Upper lobe of right lung (tissue), 1 donor: ENCODE data around the gene FHOD3. TPM values are rescaled to one million over a fixed set of nuclear protein-coding genes. Genes with fewer than 3 reads are reported as not detected.
"Not testable (repeated sequence)": the region's sequence is repeated elsewhere in the genome, so short reads cannot be mapped to it uniquely, and the experiment has no call there.

Experiments
- ATAC-seq: fragments of 200-7000 bp; cut with Tn5 transposase; one replicate; pipeline ENCODE4 v1.9.1; 2020; ENCODE audit warnings: mild to moderate bottlenecking, moderate library complexity
- DNase-seq: peaks from one replicate; pipeline ENCODE4 v3.0.0-alpha.2; 2020
- H3K27ac ChIP-seq: fragments of 200-600 bp; one replicate; pipeline ENCODE4 v1.8.0; 2022
- H3K27me3 ChIP-seq: fragments of 200-600 bp; one replicate; pipeline ENCODE4 v1.8.0; 2022; ENCODE audit warnings: mild to moderate bottlenecking
- H3K36me3 ChIP-seq: fragments of 200-600 bp; one replicate; pipeline ENCODE4 v1.8.0; 2022
- H3K4me1 ChIP-seq: fragments of 200-600 bp; one replicate; pipeline ENCODE4 v1.8.0; 2022
- H3K4me3 ChIP-seq: fragments of 200-600 bp; one replicate; pipeline ENCODE4 v1.8.0; 2022; ENCODE audit warnings: mild to moderate bottlenecking
- H3K9me3 ChIP-seq: fragments of 200-600 bp; one replicate; pipeline ENCODE4 v1.8.0; 2022
- CTCF ChIP-seq: fragments of 200-600 bp; IDR thresholded peaks from one replicate; pipeline ENCODE4 v1.8.0; 2022; ENCODE audit warnings: antibody characterized with exemption
- intact Hi-C: fragments of 100-400 bp; cut with DNase I; formaldehyde crosslinking; loops from one replicate; pipeline ENCODE4 v1.11.0; 2022
- total RNA-seq: library from RNA; stranded (reverse); fragmentation: NEBNext Ultra II Directional; extraction: Animal tissue kit (Norgen Biotek cat#: 25700); gene quantifications from one replicate; pipeline ENCODE4 v1.2.1, GENCODE V29; 2021
- donor health status: DM: no; HTN: yes; CAD: no; lungs with severe emphysema.

Gene FHOD3
- total RNA-seq, 1 donor from 2014 or later = 1.9 TPM

GRCh38 chr18:36757991-36758390 is 460.5 kb downstream of the FHOD3 start:
- Histone ChIP-seq H3K4me1 (peaks cover 7% of the 10 kb centered on the region), H3K27me3 (no peaks in the 10 kb centered on the region), H3K4me3 (no peak overlapping the region), H3K9me3 (no peaks in the 10 kb centered on the region), H3K27ac (no peak overlapping the region), H3K36me3 (no peaks in the 10 kb centered on the region)
- no peak for TF ChIP-seq CTCF
- no peak for ATAC-seq
- no peak for DNase-seq
- intact Hi-C loops = no loop called here

- peak; percentile 51 for DNase-seq
- intact Hi-C loops = no loop called here
Measured at GRCh38 chr18:36758623-36759022, 461.1 kb downstream of the FHOD3 start.

GRCh38 chr18:36759167-36759776 is 461.8 kb downstream of the FHOD3 start:
- intact Hi-C loops = no loop called here
- peak; percentile 24 for ATAC-seq
- Histone ChIP-seq H3K27ac (no peak overlapping the region), H3K27me3 (no peaks in the 10 kb centered on the region), H3K4me1 (peaks cover 7% of the 10 kb centered on the region), H3K9me3 (no peaks in the 10 kb centered on the region), H3K4me3 (no peak overlapping the region), H3K36me3 (no peaks in the 10 kb centered on the region)
- DNase-seq = peak; percentile 37
- TF ChIP-seq CTCF = no peak

More at GRCh38 chr18:36758623-36759022, 461.1 kb downstream of the FHOD3 start:
- Histone ChIP-seq H3K4me3 (no peak overlapping the region), H3K27me3 (no peaks in the 10 kb centered on the region), H3K9me3 (no peaks in the 10 kb centered on the region), H3K36me3 (no peaks in the 10 kb centered on the region), H3K27ac (no peak overlapping the region), H3K4me1 (peaks cover 7% of the 10 kb centered on the region)
- TF ChIP-seq CTCF = no peak
- peak; percentile 10 for ATAC-seq

GRCh38 chr18:36760598-36760997 is 463.1 kb downstream of the FHOD3 start:
- TF ChIP-seq CTCF = no peak
- peak; percentile 36 for DNase-seq

GRCh38 chr18:36761186-36761698 is 463.7 kb downstream of the FHOD3 start:
- H3K27ac ChIP-seq = no peak overlapping the region
- intact Hi-C loops = no loop called here
- H3K36me3 ChIP-seq = no peaks in the 10 kb centered on the region
- DNase-seq (peak; percentile 37), ATAC-seq (no peak)
- H3K4me1 ChIP-seq = peaks cover 6% of the 10 kb centered on the region
- TF ChIP-seq CTCF = no peak
- H3K4me3 ChIP-seq = no peak overlapping the region
- no peaks in the 10 kb centered on the region for H3K9me3 ChIP-seq
- no peaks in the 10 kb centered on the region for H3K27me3 ChIP-seq

More at GRCh38 chr18:36760598-36760997, 463.1 kb downstream of the FHOD3 start:
- Histone ChIP-seq H3K9me3 (no peaks in the 10 kb centered on the region), H3K27ac (no peak overlapping the region), H3K36me3 (no peaks in the 10 kb centered on the region), H3K27me3 (no peaks in the 10 kb centered on the region), H3K4me3 (no peak overlapping the region), H3K4me1 (peaks cover 7% of the 10 kb centered on the region)
- intact Hi-C loops = no loop called here
- ATAC-seq = no peak

- ATAC-seq = no peak
- Histone ChIP-seq H3K9me3 (no peaks in the 10 kb centered on the region), H3K36me3 (no peaks in the 10 kb centered on the region), H3K4me3 (no peak overlapping the region), H3K27ac (no peak overlapping the region), H3K4me1 (no peaks in the 10 kb centered on the region), H3K27me3 (no peaks in the 10 kb centered on the region)
- no peak for DNase-seq
- intact Hi-C loops = no loop called here
- TF ChIP-seq CTCF = no peak
Measured at GRCh38 chr18:36762074-36762473, 464.6 kb downstream of the FHOD3 start.

GRCh38 chr18:36762965-36763364 is 465.5 kb downstream of the FHOD3 start:
- intact Hi-C loops, H3K4me1 ChIP-seq, H3K27ac ChIP-seq, H3K9me3 ChIP-seq, ATAC-seq, H3K27me3 ChIP-seq, H3K4me3 ChIP-seq, DNase-seq, H3K36me3 ChIP-seq: not testable (repeated sequence)
